ENCODE measurements around the gene RNF5.
"Not testable (repeated sequence)": the region's sequence is repeated elsewhere in the genome, so short reads cannot be mapped to it uniquely, and the experiment has no call there.

GRCh38 chr6:32185681-32186131 lies 7.5 kb downstream of the RNF5 start:
- TF ChIP-seq CTCF, POLR2A (IDR thresholded peaks at IDR 0.05): not testable (repeated sequence)

All from testis (tissue), 2 donors.